Activated naive CD8-positive, alpha-beta T cell treated with anti-CD3 and anti-CD28 coated beads for 36 hours (primary cell): ENCODE measurements around the gene CDK19. TPM values are rescaled to one million over a fixed set of nuclear protein-coding genes. Genes with fewer than 3 reads are reported as not detected.

Experiments
- DNase-seq: peaks from one replicate; pipeline ENCODE4 v3.0.0; 2021
- H3K27ac Mint-ChIP-seq: one replicate; pipeline ENCODE4 v1.8.0; 2022; ENCODE audit warnings: mild to moderate bottlenecking, moderate library complexity, mixed read lengths
- H3K27me3 Mint-ChIP-seq: one replicate; pipeline ENCODE4 v1.8.0; 2022; ENCODE audit warnings: mild to moderate bottlenecking, mixed read lengths
- H3K36me3 Mint-ChIP-seq: one replicate; pipeline ENCODE4 v1.8.0; 2021; ENCODE audit warnings: mild to moderate bottlenecking, mixed read lengths
- H3K4me1 Mint-ChIP-seq: one replicate; pipeline ENCODE4 v1.8.0; 2021; ENCODE audit warnings: mixed read lengths
- H3K4me3 Mint-ChIP-seq: one replicate; pipeline ENCODE4 v1.8.0; 2022; ENCODE audit warnings: mild to moderate bottlenecking, moderate library complexity, mixed read lengths
- H3K9me3 Mint-ChIP-seq: one replicate; pipeline ENCODE4 v1.8.0; 2022; ENCODE audit warnings: mixed read lengths
- total RNA-seq, 2 experiments: library from RNA; stranded (reverse); gene quantifications; one replicate each; pipeline ENCODE4 v1.2.3, GENCODE V29; 2021

Gene CDK19
- total RNA-seq, 2 experiments from 2014 or later = 8.8 to 9.2 TPM

- Mint-ChIP-seq H3K9me3 (no peaks in the 10 kb centered on the region), H3K27me3 (no peaks in the 10 kb centered on the region), H3K36me3 (no peaks in the 10 kb centered on the region), H3K4me3 (no peak overlapping the region), H3K27ac (no peak overlapping the region), H3K4me1 (no peaks in the 10 kb centered on the region)
- DNase-seq = no peak
These were observed 247.1 kb downstream of the CDK19 start for GRCh38 chr6:110567957-110568696.

DNA sequence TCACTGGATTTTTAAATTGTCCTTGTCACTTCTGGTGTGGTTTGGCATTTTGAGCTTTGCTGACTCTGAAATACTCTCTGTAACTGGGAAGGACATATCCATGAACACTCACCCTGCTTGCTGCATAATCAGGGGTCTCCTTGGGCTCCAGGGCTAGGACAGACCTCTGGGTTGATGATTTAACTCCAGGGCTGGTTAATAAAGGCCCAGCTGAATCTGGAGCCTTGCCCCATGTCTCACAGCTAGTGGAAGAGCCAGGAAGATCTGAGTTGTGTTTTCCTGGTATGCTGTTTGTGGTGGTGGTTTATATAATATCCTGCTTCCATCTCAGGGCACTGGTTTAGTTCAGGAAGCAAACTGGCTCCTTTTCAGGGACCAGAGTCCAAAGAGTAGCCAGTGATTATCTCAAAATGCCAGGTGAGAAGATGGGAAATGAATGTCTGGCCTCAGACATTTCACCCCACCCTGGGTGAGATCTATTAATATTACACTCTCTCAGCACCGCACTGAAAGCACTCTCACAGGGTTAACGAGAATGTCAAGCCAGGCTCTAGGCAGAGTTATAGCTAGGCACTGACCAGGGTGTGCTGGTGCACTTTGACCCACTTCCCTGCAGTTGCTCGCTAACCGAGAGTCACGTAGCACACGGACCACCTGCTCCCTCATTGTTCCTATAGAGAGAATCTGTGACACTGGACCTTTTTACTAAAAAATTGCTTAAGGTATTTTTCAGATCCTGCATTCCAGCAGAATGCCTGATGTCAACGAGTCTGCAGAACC, 248.7 kb downstream of the CDK19 start:
- H3K27ac Mint-ChIP-seq = no peak overlapping the region
- peaks cover 5% of the 10 kb centered on the region for H3K9me3 Mint-ChIP-seq

DNA sequence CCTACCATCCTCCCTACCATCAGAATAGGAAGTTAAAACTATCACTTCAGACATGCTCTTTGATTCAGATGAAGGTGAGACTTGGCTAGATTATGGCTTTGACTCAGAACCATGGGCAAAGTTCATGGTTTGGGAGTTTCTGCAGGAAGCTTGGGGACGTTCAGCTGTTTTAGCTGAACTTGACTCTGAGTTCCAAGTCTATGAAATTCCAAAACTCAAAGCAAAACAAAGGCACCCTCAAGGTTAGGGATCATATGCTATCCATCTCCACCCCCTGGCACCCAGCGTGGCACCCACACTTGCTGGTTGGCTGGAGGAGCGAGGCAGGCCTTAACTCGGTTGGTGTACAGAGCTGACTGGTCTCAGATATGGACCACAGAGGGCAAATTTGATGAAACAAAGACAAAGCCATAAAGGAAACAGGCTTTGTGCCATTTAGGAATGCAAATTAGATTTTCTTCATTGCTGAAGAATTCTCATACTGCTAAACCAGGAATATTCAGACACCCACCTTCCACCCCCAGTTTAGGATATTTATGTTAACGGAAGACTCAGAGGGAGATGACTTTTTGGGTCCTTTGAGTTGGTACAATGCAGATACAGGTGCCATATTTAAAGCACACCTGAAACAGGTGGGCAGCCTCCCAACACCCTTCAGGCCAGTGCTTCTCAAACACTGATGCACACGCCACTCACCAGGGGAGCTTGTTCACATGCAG, 250.4 kb downstream of the CDK19 start:
- Mint-ChIP-seq H3K27ac (no peak overlapping the region), H3K4me3 (no peak overlapping the region), H3K4me1 (peaks cover 14% of the 10 kb centered on the region), H3K27me3 (no peaks in the 10 kb centered on the region), H3K36me3 (no peaks in the 10 kb centered on the region), H3K9me3 (peaks cover 5% of the 10 kb centered on the region)
- no peak for DNase-seq

More for the DNA sequence above, 248.7 kb downstream of the CDK19 start:
- DNase-seq = no peak
- Mint-ChIP-seq H3K27me3 (no peaks in the 10 kb centered on the region), H3K36me3 (no peaks in the 10 kb centered on the region), H3K4me1 (peaks cover 4% of the 10 kb centered on the region), H3K4me3 (no peak overlapping the region)

- H3K9me3 Mint-ChIP-seq = peaks cover 5% of the 10 kb centered on the region
- H3K4me3 Mint-ChIP-seq = no peak overlapping the region
- H3K4me1 Mint-ChIP-seq = peaks cover 14% of the 10 kb centered on the region
- no peak overlapping the region for H3K27ac Mint-ChIP-seq
- no peaks in the 10 kb centered on the region for H3K36me3 Mint-ChIP-seq
- H3K27me3 Mint-ChIP-seq = no peaks in the 10 kb centered on the region
- DNase-seq = no peak
These were observed 251.6 kb downstream of the CDK19 start for GRCh38 chr6:110563711-110564110.

GRCh38 chr6:110562316-110562915, 252.9 kb downstream of the CDK19 start:
- Mint-ChIP-seq H3K4me3 (no peak overlapping the region), H3K9me3 (peaks cover 5% of the 10 kb centered on the region), H3K4me1 (peaks cover 14% of the 10 kb centered on the region), H3K27me3 (no peaks in the 10 kb centered on the region), H3K27ac (no peak overlapping the region), H3K36me3 (no peaks in the 10 kb centered on the region)
- no peak for DNase-seq

GRCh38 chr6:110561696-110562095, 253.6 kb downstream of the CDK19 start:
- DNase-seq = no peak
- Mint-ChIP-seq H3K9me3 (peaks cover 5% of the 10 kb centered on the region), H3K36me3 (no peaks in the 10 kb centered on the region), H3K27me3 (no peaks in the 10 kb centered on the region), H3K4me1 (peaks cover 14% of the 10 kb centered on the region), H3K27ac (no peak overlapping the region), H3K4me3 (no peak overlapping the region)

GRCh38 chr6:110561008-110561396, 254.3 kb downstream of the CDK19 start:
- no peaks in the 10 kb centered on the region for H3K36me3 Mint-ChIP-seq
- no peak overlapping the region for H3K27ac Mint-ChIP-seq
- peaks cover 14% of the 10 kb centered on the region for H3K4me1 Mint-ChIP-seq
- peaks cover 5% of the 10 kb centered on the region for H3K9me3 Mint-ChIP-seq
- no peaks in the 10 kb centered on the region for H3K27me3 Mint-ChIP-seq
- H3K4me3 Mint-ChIP-seq = no peak overlapping the region
- DNase-seq = no peak

DNA sequence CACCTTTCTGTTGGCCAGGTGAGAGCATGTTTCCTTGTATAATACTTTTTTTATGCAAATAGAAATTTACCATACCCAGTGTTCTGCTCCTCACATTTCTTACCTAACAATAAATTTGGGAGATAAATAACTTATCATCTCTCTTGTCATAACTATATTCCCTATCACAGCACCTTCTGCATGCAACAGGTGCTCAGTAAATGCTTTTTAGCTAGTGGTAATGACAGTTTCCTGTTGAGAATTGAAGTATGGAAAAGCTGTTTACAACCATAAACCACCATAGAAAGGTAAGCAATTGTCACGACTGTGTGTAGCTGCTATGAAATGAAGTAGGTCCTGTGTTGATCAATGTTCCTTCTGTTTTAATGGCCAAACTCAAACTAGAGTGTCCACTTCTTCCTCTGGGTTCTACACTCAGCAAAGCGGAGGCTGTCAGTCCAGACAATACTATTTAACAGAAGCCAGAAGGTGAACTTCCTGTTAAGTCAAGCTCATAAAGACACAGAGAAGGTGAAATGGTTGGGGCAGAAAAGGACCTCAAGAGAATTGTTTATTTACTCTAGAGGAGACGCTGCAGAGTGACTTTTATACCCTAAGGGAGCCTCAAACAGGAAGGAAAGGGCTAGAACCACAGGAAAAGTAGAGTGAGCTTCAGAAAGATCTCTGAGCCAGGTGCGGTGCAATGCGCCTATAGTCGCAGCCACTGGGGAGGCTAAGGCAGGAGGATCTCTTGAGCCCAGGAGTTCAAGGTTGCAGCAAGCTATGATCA, 254.8 kb downstream of the CDK19 start:
- Mint-ChIP-seq H3K36me3 (no peaks in the 10 kb centered on the region), H3K27ac (no peak overlapping the region), H3K27me3 (no peaks in the 10 kb centered on the region), H3K4me3 (no peak overlapping the region), H3K4me1 (peaks cover 14% of the 10 kb centered on the region), H3K9me3 (peaks cover 5% of the 10 kb centered on the region)
- no peak for DNase-seq

Other genes starting within 250 kb of the CDK19 start
- 100 to 1,000 TPM; 113 to 117 TPM for gene AMD1, start 59.3 kb upstream of the CDK19 start, total RNA-seq
- gene GTF3C6, start 143.2 kb upstream of the CDK19 start, total RNA-seq = 100 to 1,000 TPM; 145 to 147 TPM
- 10 to 100 TPM; 75.0 to 75.3 TPM for gene RPF2, start 166.6 kb upstream of the CDK19 start, total RNA-seq